ENCODE measurements around the gene SEPTIN12.

SEPTIN12 gene

GRCh38 chr16:4798456-4798855 is 10.3 kb upstream of the SEPTIN12 start:
- no peak overlapping the region for H3K4me3 ChIP-seq (ENCODE audit: low read length)
- no peak for TF ChIP-seq CTCF (conservative IDR thresholded peaks at IDR 0.05; ENCODE audit: low read length)
- DNase-seq (ENCODE audit: low read depth): no peak

DNA sequence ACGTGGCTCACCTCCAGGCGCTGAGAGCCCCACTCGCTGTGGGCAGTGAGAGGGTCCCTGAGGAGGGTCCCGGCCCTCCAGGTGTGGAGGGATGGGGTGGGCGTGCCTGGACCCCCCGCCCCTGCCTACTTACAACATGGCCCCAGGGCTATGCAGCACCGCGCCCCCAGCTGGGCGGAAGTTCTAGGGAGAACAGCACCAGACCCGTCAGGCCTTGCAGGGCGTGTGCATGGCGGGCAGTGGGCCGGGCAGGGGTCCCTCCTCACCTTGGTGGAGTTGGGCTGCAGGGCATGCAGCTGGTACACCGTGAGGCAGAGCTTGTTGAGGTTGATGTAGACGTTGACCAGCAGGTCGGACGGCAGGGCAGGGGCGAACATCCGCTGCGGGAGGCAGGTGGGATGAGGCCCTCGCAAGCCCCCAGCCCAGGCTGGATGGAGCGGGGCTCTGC is 9.7 kb upstream of the SEPTIN12 start:
- no peak overlapping the region for H3K4me3 ChIP-seq (ENCODE audit: low read length)
- no peak for TF ChIP-seq CTCF (conservative IDR thresholded peaks at IDR 0.05; ENCODE audit: low read length)
- no peak for DNase-seq (ENCODE audit: low read depth)

DNA sequence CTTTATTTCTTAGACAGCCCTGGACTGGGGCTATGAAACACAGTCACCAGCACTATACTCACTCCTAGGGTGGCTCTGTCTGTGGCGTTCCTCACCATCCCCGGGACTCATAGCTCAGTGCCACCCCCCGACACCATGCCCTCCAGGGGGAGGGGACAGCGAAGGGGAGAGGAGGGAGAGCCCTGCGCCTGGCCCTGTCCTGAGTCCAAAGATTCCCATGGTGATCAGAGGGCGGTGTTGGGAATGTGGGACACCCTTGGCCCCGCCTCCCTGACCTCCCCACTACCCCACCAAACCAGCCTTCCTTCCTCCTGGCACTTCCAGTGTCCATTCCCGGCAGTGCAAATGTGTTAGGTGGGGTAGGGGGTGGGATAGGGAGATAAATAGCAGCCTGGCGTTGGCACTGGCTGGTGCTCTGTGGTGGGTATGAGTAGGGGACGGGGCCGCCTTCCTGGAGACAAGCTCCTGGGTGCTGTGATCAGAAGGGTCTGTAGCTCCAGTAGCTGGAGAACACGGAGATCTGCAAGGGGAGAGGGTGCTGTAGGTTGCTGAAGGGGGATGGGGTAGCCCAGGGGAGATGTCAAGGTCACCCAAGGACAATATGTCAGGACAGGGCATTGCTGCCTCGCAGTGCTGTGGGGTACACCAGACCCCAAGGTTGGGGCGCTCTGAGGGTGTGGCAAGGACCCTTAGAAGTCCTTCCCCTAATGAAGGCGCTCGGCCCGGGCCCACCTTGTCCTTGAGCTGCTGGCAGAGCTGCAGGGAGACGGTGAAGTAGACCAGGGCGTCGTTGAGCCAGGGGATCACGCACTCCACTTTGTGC is 9.0 kb upstream of the SEPTIN12 start:
- no peak overlapping the region for H3K4me3 ChIP-seq (ENCODE audit: low read length)
- TF ChIP-seq CTCF (conservative IDR thresholded peaks at IDR 0.05; ENCODE audit: low read length): no peak
- DNase-seq (ENCODE audit: low read depth): no peak

GRCh38 chr16:4795828-4796572 is 7.9 kb upstream of the SEPTIN12 start:
- no peak for DNase-seq (ENCODE audit: low read depth)
- TF ChIP-seq CTCF (conservative IDR thresholded peaks at IDR 0.05; ENCODE audit: low read length): no peak
- H3K4me3 ChIP-seq (ENCODE audit: low read length): no peak overlapping the region

GRCh38 chr16:4795181-4795827 is 7.2 kb upstream of the SEPTIN12 start, which contains the start of gene SMIM22:
Gene SMIM22 (plus strand): TSS chr16:4795369. CDS start chr16:4795735, 366 bp downstream.
- no peak for TF ChIP-seq CTCF (conservative IDR thresholded peaks at IDR 0.05; ENCODE audit: low read length)
- no peak within 1 kb of the TSS for H3K4me3 ChIP-seq (ENCODE audit: low read length)
- DNase-seq (ENCODE audit: low read depth): no peak

- no peak overlapping the region for H3K4me3 ChIP-seq (ENCODE audit: low read length)
- no peak for DNase-seq (ENCODE audit: low read depth)
- TF ChIP-seq CTCF (conservative IDR thresholded peaks at IDR 0.05; ENCODE audit: low read length): no peak
Measured at GRCh38 chr16:4792951-4793513, 4.9 kb upstream of the SEPTIN12 start.

Data from AG10803 (cell line).